GM21825 (cell line): ENCODE results near the gene CCL27.

Source experiments
- ATAC-seq: cut with Tn5 transposase; IDR thresholded peaks from one replicate; pipeline ENCODE4 v1.9.1; 2021; ENCODE audit warnings: mild to moderate bottlenecking, moderate library complexity; ENCODE audit not compliant: unreplicated experiment

The CCL27 gene, protein sequence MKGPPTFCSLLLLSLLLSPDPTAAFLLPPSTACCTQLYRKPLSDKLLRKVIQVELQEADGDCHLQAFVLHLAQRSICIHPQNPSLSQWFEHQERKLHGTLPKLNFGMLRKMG

DNA sequence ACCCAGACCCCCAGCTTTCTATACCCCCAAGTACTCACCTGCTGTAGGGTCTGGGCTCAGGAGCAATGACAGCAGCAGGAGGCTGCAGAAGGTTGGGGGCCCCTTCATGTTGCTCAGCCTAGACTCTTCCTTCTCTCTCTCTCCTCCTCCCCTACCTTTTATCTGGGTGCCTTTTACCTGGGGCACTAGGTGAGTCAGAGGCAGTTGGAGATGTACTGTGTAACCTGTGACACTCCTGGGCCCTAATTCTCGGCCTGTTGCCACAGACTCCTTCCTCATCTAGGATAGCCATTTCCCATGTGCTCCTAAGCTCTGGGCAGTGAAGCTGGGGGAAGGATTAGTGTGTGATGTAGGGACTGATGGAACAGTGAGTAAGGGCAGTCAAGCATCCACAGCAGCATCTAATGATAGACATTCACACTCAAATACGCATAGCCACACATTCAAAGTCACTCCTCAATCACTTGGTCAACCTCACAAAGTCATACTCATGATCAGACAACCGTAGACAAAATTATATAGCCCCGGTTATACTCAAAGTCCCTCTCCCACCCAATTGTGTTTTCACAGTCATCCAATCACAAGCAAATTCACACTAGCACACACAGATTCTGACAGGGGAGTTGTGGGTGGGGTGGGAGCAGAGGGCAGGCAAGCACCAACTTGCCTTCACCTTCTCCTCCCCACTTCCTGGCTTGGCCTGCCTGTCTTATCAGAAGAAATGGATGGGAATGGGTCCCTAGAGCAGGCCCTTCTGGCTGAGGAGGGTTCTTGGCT lies at the start of gene CCL27:
CCL27 (minus strand) TSS at position 132 of the 777 bp plus-strand sequence; CDS start at position 108, 24 bp downstream.
- ATAC-seq, result no peak

DNA sequence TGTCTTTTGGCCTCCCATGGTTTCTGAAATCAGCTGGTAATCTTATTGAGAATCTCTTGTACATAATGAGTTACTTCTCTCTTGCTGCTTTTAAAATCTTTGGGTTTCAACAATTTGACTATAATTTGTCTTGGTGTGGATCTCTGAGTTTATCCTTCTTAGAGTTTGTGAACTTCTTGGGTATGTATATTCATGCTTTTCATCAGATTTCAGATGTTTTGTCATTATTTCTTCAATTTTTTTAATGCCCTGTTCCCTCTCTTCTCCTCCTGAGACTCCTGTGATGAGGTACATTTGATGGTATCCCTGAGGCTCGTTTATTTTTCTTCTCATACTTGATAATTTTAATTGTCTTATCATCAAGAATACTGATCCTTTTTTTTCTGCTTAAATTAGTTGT lies 49.7 kb upstream of the CCL27 start:
- ATAC-seq, result no peak

DNA sequence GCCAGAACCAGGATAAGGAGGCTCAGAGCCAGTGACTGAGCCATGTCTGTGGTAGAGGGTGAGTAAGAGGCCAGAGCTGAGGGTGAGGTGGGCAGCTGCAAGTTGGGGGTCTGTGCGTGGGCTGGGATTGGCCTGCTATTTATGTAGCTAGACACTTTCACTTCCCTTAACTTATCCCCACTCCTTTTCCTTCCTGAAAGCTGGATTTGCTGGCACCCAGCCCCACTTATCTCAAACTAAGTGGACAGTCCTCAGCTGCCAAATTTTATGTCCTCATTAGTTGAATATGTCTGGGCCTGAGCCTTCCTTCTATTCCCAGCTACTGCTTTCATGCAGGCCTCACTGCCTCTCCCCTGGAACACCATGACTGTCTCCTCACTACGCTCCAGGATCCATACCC lies 47.6 kb upstream of the CCL27 start, which contains the start of gene CCL21:
CCL21 (minus strand) TSS at position 114 of the 400 bp plus-strand sequence; CDS start at position 44, 70 bp downstream.
- no peak for ATAC-seq

DNA sequence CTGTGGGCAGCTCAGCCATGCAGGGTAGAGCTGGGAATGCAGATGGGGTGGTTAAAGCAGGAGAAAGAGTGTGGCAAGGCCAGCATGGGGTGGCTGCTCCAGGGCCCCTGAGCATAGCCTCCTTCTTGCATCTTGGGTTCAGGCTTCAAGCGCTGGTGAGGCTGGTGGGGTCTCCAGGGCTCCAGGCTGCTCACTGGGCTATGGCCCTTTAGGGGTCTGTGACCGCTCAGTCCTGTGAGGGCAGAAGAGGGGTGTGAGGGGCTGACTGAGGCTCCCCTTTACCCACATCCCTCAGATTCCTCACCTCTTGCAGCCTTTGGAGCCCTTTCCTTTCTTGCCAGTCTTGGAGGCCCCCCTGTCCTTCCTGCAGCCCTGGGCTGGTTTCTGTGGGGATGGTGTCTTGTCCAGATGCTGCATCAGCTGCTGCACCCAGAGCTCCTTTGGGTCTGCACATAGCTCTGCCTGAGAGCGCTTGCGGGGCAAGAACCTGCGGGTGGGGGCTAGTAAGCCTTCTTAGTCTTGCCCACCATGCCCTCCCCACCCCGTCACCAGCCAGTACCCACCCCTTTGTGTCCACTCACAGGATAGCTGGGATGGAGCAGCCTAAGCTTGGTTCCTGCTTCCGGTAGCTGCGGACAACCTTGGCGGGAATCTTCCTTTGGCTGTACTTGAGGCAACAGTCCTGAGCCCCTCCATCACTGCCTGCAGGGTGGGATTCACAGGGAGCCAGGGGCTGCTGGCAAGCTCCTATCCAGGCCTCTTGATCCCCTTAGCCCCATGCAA lies 46.9 kb upstream of the CCL27 start:
- no peak for ATAC-seq

DNA sequence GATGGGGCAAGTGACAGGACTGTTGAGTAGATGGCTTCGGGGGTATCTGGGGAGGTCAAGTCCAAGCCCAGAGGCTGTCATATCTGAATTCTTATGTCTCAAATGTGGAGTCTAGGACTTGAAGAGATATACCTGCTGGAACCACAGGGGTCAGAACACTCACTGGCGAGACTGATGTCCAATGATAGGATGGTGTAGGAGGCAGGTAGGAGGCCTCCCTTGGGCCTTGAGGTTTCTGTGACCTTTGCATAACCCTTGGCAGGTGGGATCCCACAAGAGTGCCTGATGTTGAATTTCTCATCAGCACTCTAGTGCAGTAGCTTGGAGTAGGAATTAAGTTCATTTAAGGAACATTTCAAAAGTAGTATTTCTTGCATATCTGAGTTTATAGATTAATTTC lies 44.7 kb upstream of the CCL27 start:
- no peak for ATAC-seq

DNA sequence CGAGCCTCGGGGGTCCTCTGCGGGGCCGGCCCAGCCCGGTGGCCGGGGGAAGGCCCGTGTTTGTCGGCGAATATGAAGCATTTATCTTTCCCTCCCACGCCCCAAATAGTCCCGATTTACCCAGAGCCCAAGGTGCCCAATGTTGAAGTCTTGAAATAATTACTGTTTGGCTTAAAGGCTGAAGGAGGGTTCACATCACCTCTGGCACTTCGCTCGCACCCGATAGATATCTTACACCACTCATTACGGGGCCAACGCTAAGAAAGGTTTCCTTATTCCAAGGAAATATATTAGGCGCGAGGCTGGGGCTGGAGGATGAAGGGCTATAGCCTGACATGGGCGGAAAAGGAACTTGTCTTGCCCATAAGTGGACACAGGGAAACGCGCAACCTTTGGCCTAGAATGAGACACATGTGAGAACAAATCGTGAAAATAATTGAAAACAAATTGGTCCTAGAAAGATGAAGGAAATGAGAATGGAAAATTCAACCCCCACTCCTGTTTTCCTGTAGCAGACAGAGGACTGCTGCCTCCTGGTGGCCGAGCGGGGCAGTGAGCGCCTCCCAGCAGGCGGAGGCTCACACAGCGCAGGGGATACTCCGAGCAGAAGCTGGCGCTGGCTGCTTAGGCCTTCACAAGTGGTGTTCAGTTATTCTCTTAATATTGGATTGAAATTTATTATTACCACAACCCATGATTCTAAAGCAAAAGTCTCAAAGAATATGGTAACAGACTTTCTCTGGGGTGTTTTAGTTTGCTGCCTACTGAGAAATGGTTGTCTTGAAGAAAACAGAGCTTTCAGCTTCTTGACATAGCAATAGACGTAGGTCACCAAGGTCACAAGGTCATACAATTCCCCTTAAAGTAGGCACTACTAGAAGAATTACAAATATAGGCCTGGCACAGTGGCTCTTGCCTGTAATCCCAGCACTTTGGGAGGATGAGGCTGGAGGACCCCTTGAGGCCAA lies 39.6 kb upstream of the CCL27 start:
- peak; percentile 64 for ATAC-seq

DNA sequence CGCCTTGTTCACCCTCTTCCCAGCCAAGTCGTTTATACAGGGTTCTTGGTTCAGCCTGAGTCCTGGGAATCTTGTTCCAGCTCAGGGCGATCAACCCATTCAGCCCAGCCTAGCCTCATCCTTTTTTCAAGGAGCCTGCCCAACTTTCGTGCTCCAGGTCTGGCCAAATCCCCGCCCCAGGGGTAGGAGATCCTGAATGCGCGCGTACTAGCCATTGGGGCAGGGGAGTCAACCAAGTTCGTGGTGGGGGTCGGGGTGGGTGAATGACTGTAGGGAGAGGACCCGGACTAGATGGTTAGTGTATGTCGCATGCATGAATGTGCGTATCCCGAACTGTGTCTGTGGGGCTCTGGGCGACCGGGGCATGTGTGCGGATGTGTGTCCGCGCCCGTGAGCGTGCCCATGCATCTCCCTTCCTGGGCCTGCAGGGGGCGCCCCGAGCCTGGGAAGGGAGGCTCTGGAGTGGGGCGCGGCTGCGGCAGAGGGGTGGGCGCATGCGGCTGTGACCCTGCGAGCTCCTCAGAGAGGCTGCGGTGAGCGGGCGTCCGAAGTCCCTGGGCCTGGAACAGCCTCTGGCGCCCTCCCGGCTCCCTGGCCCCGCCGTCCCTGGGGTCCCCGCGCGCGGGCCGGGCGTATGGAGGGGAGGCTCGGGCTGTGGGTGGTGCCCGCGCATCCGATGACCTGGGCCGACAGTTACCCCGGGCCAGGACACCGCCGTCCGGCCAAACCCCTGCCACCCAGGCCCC lies 38.7 kb upstream of the CCL27 start:
- peak; percentile 74 for ATAC-seq

DNA sequence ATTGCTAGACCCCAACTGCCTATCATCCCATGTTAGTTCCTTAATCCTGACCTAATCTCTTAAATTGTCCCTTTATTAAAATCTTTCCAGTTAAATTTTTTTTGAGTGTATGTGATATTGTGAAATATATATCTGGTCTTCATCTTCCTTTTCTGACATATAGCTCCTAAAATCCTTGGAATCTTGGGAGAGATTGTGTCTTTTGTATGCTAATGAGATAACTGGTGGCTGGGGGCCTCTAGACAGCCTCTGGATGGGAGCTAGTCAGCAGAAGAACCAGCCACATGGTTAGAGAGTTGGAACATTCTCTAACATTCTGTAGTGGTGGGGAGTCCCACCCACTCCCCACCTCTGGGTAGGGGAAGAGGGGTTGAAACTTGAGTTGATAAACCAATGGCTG lies 32.4 kb upstream of the CCL27 start:
- no peak for ATAC-seq

DNA sequence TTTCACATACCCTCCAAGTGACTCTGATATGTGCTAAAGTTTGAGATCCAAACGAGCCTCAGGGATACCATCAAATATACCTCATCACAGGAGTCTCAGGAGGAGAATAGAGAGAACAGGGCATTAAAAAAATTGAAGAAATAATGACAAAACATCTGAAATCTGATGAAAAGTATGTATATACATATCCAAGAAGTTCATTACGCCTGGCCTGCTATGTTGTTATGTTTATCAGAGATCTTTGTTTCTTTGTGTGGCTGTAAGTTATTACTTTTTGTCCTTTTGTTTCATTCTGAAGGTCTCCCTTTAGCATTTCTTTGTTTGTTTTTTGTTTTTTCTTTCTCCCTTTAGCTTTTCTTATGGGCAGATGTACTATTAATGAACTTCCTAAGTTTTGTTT lies 31.1 kb upstream of the CCL27 start:
- ATAC-seq, result no peak

DNA sequence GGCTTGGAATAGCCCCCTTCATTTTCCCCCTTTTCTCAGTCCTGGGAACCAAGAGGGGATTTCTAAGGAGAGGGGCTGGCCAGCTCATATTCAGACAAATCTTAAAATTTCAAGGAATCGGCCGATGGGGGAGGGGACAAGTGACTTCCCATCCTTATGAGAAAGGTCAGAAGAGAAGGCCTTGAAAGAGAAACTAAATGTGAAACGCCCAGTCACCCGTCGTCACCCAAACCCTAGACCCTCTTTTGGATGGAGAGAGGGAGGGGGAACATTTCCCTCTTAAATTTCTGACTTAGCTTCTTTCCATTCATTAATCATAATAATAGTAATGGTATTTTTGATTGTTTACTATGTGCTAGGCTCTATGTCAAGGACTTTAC lies 29.5 kb upstream of the CCL27 start:
- ATAC-seq, result no peak

DNA sequence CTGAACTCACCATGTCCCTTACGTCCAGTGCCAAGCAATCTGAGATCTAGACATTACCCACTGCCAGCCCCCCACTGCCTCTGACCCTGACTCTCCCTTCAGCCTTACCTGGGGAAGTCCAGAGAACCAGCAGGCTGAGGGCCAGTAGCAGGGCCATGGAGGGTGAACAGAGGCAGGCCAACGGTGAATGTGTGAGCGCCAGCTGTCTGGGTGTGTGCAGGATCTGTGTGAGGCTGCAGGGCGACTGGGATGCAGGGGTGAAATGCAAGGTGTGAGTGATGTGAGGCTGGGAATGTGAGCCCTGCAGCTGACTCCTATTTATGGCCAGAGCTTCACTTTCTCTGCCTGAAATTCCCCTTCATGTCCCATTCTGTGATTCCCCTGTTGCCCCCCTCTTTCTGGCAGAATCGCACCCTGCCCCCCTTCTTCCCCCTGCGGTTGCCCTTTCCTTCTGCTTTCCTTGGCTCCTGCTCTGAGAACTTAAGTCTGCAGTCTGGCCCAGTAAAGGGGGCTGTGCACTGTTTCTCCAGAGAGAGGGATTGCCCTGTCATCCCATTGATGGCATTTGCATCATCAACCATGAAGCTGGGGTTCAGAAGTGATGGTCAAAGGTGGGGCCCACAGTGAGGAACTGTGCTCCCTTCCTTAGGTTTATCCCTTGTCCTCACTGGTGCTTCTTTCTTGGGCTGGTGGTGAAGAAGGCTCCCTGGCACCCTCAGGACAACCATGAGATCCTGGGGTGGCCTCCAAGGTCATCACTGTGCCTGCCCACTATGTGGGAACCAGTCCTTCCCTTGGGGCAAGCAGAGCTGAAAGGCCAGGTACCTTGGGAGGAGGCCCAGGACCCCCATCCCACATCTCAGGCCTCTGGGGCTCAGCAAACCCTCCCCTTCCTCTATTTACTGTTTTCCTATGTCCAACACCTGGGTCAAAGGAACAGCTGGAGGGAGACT lies 28.8 kb upstream of the CCL27 start, which contains the start of gene CCL19:
CCL19 (minus strand) TSS at position 294 of the 953 bp plus-strand sequence; CDS start at position 157, 137 bp downstream.
- ATAC-seq, result no peak

DNA sequence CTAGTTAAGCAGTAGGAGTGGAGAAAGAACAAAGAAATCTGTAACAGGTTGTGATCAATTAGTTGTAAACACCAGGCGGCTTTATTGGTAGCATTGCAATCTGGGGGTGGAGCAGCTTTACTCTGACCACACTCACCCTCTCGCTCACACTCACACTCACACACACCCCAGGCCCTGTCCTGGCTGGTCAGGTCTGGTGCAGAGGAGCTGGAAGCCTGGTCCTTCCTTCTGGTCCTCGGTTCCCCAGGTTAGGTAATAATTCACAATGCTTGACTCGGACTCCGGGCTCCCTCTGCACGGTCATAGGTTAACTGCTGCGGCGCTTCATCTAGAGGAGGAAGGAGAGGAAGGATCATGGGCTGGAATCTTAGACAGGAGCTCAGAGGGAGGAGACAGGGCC lies 27.1 kb upstream of the CCL27 start:
- ATAC-seq, result no peak

DNA sequence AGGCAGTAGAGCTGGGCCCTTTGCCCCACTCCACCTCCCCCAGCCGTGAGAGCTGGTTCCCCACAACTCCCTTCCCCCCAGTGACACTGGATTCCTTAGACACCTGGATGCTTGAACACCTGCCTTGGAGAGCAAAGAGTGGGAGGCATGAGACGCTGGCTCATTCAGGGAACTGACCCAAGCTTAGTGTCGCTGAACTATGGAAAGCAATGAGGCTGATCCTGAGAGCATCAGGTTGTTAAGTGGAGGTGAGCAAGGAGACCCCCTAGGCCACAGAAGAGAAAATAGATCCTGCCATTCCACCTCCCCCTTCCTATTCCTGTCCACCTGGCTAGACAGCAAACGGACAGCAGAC lies 26.6 kb upstream of the CCL27 start:
- ATAC-seq, result no peak

DNA sequence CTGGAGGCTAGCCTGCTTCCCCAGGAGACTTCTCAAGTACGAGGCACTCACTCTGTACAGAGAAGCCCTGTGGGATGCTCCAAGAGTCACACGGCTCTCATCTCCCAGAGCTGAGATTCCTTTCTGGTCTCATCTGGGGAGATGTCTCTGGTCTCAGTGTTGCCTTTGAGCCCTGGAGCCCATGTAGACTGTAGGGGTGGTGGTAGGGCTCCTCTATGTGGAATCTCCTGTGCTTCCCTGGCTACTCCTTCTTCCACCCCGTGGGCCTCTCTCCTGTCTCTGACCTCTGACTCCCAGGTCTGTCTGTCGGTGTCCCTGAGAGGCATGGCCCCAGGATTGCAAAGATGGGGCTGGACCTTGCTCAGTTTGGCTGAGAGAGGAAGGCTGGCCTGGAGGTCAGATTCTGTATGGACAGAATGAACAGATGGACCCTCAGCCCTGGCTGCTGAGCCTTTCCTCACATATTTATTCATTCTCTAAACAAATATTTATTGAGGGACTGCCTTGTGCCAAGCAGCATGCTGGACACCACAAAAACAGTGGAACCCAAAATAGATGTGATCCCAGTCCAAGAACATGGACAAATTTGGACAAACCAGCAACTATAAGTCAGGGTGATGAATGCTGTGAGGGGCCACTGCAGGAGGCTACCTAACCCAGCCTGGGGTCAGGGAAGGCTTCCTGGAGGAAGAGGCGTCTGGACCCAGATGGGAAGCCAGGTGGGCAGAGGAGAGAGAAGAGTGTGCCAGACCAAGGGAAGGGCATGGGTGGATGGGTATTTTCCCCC lies 26.1 kb upstream of the CCL27 start:
- no peak for ATAC-seq

DNA sequence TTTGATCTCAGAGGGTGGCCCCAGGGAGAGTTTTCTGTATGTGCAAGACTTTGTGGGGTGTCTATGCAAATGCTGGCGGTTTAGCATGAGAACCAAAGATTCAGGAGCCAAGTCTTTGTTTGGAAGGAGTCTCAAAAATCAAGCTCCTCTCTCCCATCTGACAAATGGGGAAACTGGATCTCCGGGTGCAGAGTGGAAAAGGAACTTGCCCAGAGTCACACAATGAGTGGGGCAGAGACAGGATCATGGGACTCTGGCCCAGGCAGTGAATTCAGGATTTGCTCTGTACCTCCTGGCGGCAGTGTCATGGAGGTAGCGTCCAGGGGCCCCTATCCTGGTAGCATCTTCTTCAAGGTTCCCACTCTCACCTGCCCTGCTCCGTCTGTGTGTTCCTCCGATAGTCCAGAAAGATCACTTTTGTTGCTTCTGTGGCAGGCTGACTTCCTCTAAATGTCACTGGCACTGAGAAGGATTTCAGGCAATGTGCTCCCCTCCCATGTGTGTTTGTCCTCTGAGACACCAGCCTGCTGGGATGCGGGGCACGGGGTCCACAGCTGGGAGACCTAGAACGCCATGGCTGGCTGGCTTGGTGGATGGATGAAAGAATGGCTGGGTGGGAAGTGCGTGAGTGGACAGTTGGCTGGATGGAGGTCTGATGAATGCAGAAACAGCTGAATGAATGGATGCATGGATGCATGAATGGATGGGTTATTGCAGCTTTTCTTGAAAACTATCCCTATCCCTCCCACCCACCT lies 25.0 kb upstream of the CCL27 start:
- no peak for ATAC-seq

DNA sequence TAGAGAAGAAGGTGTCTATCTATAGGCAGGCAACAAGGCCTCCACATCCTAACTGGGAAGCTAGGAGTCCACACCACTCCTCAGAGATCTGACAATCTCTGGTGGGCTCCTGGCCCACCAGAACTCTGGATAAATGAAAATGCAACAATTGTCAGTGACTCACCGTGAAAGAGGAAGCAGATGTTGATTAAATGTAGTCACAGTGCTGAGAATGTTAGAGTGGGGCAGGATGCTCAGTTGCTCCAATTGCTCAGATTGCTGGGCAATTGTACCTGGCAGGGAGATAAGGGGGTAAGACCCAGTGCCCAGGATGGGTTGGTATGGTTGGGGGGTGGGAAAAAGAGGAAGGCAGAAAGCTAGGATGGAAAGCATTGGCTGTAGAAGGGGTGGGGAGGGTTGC lies 24.3 kb upstream of the CCL27 start:
- no peak for ATAC-seq

DNA sequence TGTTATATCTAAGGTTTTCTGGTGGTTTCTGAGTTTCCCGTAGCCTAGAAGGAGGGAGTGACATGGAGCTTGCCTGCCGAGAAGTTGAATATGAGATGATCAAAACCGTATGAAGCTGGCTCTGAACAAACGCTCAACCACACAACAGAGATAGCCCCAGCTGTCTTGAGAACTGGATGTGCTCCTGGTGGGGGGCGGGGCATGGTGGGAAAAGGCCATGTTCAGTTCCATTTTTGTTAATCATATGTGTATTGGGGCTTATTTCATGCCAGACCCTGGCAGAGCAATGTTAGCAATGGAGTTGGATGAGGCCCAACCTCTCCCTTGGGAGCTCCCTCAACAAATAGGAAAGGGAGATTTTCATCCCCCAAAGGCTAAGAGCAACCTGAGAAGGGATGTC lies 23.8 kb upstream of the CCL27 start:
- no peak for ATAC-seq
